ENCODE results near the gene TCF7L2. TPM values are rescaled to one million over a fixed set of nuclear protein-coding genes. Genes with fewer than 3 reads are reported as not detected.

The TCF7L2 gene
- total RNA-seq, 4 donors from 2014 or later = 25.1 to 38.9 (median 26.9) TPM

DNA sequence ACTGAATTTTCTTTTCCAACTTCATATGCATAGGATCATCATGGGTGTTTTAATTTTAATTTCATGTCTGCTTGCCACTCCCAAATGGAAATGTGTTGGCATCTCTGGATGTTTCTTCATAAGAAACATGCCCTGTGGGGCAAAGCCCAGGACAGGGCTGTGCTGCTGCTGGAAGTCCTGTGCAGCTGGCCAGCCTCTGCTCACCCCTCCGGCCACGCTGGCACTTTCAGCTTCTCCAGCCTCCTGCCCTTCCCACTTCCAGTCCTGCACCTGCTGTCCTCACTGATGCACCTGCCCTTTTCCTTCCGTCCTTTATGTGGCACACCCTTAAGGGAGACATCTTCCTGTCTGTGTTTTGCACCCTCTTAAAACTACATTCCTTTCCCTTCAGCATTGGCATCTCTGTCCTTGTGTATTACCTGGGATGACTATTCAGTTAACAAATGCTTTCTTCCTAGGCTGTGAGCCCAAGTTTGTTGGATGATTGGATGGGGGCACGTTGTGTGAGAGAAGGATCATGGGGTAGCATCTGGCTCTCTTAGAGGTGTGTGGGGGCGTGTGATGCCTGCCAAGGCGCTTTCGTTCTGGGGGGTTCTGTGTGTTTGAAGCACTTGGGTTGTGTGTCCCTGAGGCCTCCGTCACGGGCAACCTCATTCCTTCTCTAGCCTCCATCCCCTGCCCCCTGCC lies 56.8 kb downstream of the TCF7L2 start:
- peaks cover 0 to 69% (median 21%) of the 10 kb centered on the region in 4 donors for H3K4me1 ChIP-seq
- TF ChIP-seq EP300 (IDR thresholded peaks at IDR 0.05) = no peak
- TF ChIP-seq, protein P1, sequence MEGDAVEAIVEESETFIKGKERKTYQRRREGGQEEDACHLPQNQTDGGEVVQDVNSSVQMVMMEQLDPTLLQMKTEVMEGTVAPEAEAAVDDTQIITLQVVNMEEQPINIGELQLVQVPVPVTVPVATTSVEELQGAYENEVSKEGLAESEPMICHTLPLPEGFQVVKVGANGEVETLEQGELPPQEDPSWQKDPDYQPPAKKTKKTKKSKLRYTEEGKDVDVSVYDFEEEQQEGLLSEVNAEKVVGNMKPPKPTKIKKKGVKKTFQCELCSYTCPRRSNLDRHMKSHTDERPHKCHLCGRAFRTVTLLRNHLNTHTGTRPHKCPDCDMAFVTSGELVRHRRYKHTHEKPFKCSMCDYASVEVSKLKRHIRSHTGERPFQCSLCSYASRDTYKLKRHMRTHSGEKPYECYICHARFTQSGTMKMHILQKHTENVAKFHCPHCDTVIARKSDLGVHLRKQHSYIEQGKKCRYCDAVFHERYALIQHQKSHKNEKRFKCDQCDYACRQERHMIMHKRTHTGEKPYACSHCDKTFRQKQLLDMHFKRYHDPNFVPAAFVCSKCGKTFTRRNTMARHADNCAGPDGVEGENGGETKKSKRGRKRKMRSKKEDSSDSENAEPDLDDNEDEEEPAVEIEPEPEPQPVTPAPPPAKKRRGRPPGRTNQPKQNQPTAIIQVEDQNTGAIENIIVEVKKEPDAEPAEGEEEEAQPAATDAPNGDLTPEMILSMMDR (IDR thresholded peaks at IDR 0.05) = no peak
- no peak for TF ChIP-seq POLR2A (IDR thresholded peaks at IDR 0.05)
- WGBS, 2 donors = 76 to 78% methylated on average over 9 of the region's 9 CpGs

DNA sequence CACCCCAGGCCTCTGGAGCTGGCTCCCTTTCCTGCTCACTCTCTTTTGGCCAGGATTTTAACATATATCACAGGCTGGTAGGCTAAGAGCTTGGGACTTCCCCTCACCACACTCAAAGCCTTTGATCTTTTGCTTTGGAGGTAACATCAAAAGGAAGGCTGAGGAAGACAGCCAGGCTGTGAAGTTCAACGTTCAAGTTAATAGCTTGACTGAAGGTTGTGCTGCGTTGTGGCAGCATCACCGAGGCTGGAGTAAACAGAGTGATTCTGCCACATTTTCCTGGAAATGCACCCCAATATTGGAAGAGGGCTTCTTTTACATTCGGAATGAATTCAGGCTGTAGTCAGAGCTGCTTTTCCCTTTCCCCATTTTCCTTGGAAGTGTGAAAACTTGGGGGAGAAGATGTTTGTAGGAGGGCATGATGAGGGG lies 57.3 kb downstream of the TCF7L2 start:
- no peaks in the 10 kb centered on the region for H3K27me3 ChIP-seq
- no peak for TF ChIP-seq EP300 (IDR thresholded peaks at IDR 0.05)
- TF ChIP-seq, protein P1 (IDR thresholded peaks at IDR 0.05) = no peak
- no peak for TF ChIP-seq POLR2A (IDR thresholded peaks at IDR 0.05)
- DNase-seq (ENCODE audit: low spot score in 2 of 2) = no peak
- H3K36me3 ChIP-seq = no peaks in the 10 kb centered on the region
- H3K27ac ChIP-seq = no peak overlapping the region
- 64 to 81% methylated on average over 4 of the region's 4 CpGs for whole genome bisulfite sequencing, 2 donors
- H3K4me1 ChIP-seq = peaks cover 0 to 63% (median 18%) of the 10 kb centered on the region in 4 donors
- no peak overlapping the region for H3K4me3 ChIP-seq
- no peaks in the 10 kb centered on the region for H3K9me3 ChIP-seq

More for the DNA sequence above, 56.8 kb downstream of the TCF7L2 start:
- no peak for DNase-seq (ENCODE audit: low spot score in 2 of 2)
- H3K4me3 ChIP-seq = no peak overlapping the region
- no peaks in the 10 kb centered on the region for H3K27me3 ChIP-seq
- no peaks in the 10 kb centered on the region for H3K9me3 ChIP-seq
- H3K36me3 ChIP-seq = no peaks in the 10 kb centered on the region
- peak overlapping the region in 1 of 4 donors; percentile 30 for H3K27ac ChIP-seq

DNA sequence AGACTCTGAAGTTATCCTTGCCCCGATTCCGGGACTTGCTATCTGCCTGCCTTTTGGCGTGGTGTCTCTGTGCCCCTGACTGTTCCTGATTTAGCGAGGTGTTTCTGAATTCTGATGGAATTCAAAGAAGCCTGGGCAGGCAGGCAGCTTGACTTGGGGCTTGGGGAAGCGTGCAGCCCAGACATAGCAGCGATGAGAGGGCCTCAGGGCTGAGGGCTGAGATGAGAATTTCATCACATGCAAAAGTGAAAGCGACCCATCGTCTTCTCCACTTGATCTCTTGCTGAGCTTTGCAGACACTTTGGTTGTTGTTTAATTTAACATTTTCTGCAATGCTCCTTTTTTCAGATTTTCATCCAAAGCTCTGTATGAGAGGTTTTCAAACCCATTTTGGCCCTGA lies 57.8 kb downstream of the TCF7L2 start:
- no peaks in the 10 kb centered on the region for H3K27me3 ChIP-seq
- no peak overlapping the region for H3K4me3 ChIP-seq
- DNase-seq (ENCODE audit: low spot score in 2 of 2) = no peak
- WGBS, 2 donors = 62 to 74% methylated on average over 8 of the region's 8 CpGs
- TF ChIP-seq POLR2A (IDR thresholded peaks at IDR 0.05) = no peak
- H3K27ac ChIP-seq = no peak overlapping the region
- H3K9me3 ChIP-seq = no peaks in the 10 kb centered on the region
- no peaks in the 10 kb centered on the region for H3K36me3 ChIP-seq
- H3K4me1 ChIP-seq = peaks cover 0 to 63% (median 17%) of the 10 kb centered on the region in 4 donors

DNA sequence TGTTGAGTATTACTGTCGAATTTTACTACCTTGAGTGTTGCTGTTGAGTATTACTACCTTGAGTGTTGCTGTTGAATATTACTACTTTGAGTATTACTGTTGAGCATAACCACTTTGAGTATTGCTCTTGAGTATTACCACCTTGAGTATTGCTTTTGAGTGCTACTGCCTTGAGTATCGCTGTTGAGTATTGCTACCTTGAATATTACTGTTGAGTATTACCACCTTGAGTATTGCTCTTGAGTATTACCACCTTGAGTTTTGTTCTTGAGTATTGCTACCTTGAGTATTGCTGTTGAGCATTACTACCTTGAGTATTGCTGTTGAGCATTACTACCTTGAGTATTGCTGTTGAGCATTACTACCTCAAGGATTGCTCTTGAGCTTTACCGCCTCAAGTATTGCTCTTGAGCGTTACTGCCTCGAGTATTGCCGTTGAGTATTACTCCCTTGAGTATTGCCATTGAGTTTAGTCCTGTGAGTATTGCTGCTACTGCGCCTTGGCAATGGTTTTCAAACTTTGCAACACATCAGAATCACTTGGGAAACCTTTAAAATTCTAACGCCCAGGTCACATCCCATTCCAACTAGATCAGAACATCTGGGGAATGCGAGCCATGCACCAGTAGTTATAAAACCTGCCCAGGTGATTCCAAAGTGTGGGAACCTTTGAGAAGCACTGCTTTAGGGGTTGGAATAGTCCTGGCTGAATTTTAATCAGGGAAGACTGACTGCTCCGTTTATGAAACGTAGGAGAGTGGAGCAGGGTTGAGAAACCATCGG lies 61.7 kb downstream of the TCF7L2 start:
- Histone ChIP-seq H3K4me3 (no peak overlapping the region), H3K27ac (no peak overlapping the region), H3K9me3 (no peaks in the 10 kb centered on the region), H3K27me3 (no peaks in the 10 kb centered on the region), H3K36me3 (no peaks in the 10 kb centered on the region), H3K4me1 (peaks cover 0 to 43% (median 3%) of the 10 kb centered on the region in 4 donors)
- WGBS, 2 donors = 90 to 93% methylated on average over 12 of the region's 12 CpGs
- no peak for TF ChIP-seq POLR2A (IDR thresholded peaks at IDR 0.05)
- TF ChIP-seq, protein P1 (IDR thresholded peaks at IDR 0.05) = no peak
- no peak for TF ChIP-seq EP300 (IDR thresholded peaks at IDR 0.05)
- no peak for DNase-seq (ENCODE audit: low spot score in 2 of 2)

DNA sequence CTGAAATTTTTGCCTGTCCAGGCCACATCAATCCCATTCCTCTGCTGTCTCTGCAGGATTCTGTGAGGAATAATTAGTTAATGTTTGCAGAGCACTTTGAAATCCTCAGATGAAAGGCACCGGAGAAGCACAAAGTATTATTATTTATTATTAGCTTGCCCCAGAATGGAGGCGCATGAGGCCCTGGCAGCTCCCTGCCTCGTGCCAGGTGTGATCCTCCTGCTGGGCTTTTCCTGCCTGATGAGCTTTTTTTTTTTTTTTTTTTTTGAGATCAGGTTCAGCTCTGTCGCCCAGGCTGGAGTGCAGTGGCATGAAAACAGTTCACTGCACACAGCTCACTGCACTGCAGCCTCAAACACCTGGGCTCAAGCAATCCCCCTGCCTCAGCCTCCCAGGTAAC lies 65.2 kb downstream of the TCF7L2 start:
- Histone ChIP-seq H3K4me3 (no peak overlapping the region), H3K9me3 (no peaks in the 10 kb centered on the region), H3K36me3 (no peaks in the 10 kb centered on the region), H3K27ac (no peak overlapping the region), H3K27me3 (no peaks in the 10 kb centered on the region), H3K4me1 (peaks cover 0 to 60% (median 6%) of the 10 kb centered on the region in 4 donors)
- WGBS, 2 donors = 85 to 90% methylated on average over 4 of the region's 4 CpGs
- TF ChIP-seq, protein P1 (IDR thresholded peaks at IDR 0.05) = no peak
- TF ChIP-seq POLR2A (IDR thresholded peaks at IDR 0.05) (no peak), EP300 (IDR thresholded peaks at IDR 0.05) (no peak)
- no peak for DNase-seq (ENCODE audit: low spot score in 2 of 2)

All from tibial nerve (tissue), 4 donors.